GM12891 (cell line): ENCODE data around the gene CAMTA1.

ENCODE experiments used
- PAX5 ChIP-seq: IDR thresholded peaks from 2 replicates; pipeline ENCODE4 v1.6.1; 2011; ENCODE audit warnings: low read length, moderate library complexity, mild to moderate bottlenecking; ENCODE audit not compliant: insufficient read depth, severe bottlenecking
- POLR2A ChIP-seq: IDR thresholded peaks from 2 replicates; pipeline ENCODE4 v1.6.1; 2011; ENCODE audit warnings: low read depth, low read length, control low read depth
- POLR2AphosphoS5 ChIP-seq: IDR thresholded peaks from 2 replicates; pipeline ENCODE4 v1.6.1; 2011; ENCODE audit warnings: low read depth, low read length, control low read depth
- POU2F2 ChIP-seq: IDR thresholded peaks from 2 replicates; pipeline ENCODE4 v1.6.1; 2011; ENCODE audit warnings: low read depth, mild to moderate bottlenecking, control low read depth, low read length, moderate library complexity
- SPI1 ChIP-seq: IDR thresholded peaks from 2 replicates; pipeline ENCODE4 v1.6.1; 2011; ENCODE audit warnings: low read depth, low read length, control low read depth
- TAF1 ChIP-seq: IDR thresholded peaks from 2 replicates; pipeline ENCODE4 v1.6.1; 2011; ENCODE audit warnings: low read depth, low read length, control low read depth

GRCh38 chr1:7117399-7118281 is 332.4 kb downstream of the CAMTA1 start:
- TF ChIP-seq POLR2A (no peak), POLR2AphosphoS5 (no peak), SPI1 (no peak), TAF1 (no peak), PAX5 (no peak), POU2F2 (no peak)
